Measurements from ENCODE around the gene DPH1. TPM values are rescaled to one million over a fixed set of nuclear protein-coding genes. Genes with fewer than 3 reads are reported as not detected.

Gene DPH1
- total and polyA plus RNA-seq, 2 of the 4 experiments (the other 2 are of a cell fraction), result 24.4 to 49.9 TPM

- Histone ChIP-seq H3K9me1 (ENCODE audit: insufficient read depth, low read length) (peaks cover 8% of the 10 kb centered on the region; the same call in 1 of the 2 replicates), H3K4ac (ENCODE audit: low read depth, low read length) (no peak overlapping the region), H3K4me1 (ENCODE audit: control insufficient read depth, insufficient read depth, low read length) (peaks cover 10% of the 10 kb centered on the region), H4K20me1 (ENCODE audit: insufficient read depth, low read length) (peaks cover 15% of the 10 kb centered on the region), H3K9ac (ENCODE audit: low read depth, low read length) (0 out of 2 replicates have a peak overlapping the region, but pooled peaks have one; percentile 30), H2AK9ac (replicated peaks; ENCODE audit: low read depth, low read length, poor library complexity) (no peak overlapping the region), H3K36me3 (ENCODE audit: control insufficient read depth, insufficient read depth, low read length) (peaks cover 5% of the 10 kb centered on the region; the same call in 1 of the 2 replicates), H3K27ac (ENCODE audit: insufficient read depth, low read length) (no peak overlapping the region), H4K5ac (ENCODE audit: low read depth, low read length) (no peak overlapping the region), H3K18ac (ENCODE audit: low read depth, low read length) (no peak overlapping the region), H2BK20ac (ENCODE audit: low read depth, low read length) (no peak overlapping the region), H3K79me1 (ENCODE audit: low read depth in 1 of 2, low read length in 2 of 2) (peaks cover 6 to 25% of the 10 kb centered on the region in 2 experiments), H2BK120ac (ENCODE audit: low read depth, low read length) (no peak overlapping the region), H3K4me2 (ENCODE audit: low read depth, low read length) (peak overlapping the region; percentile 95; the same call in 1 of the 2 replicates), H3K9me3 (ENCODE audit: control insufficient read depth, insufficient read depth, low read length) (no peaks in the 10 kb centered on the region), H2AFZ (replicated peaks; ENCODE audit: low read length, poor library complexity) (no peak overlapping the region), H3K14ac (replicated peaks; ENCODE audit: low read depth, low read length) (peak overlapping the region; percentile 43; the same call in 1 of the 2 replicates), H2BK5ac (ENCODE audit: low read depth, low read length, poor library complexity, severe bottlenecking) (no peak overlapping the region), H4K91ac (ENCODE audit: insufficient read depth, low read depth, low read length) (no peak overlapping the region), H2AK5ac (ENCODE audit: low read depth, low read length) (no peak overlapping the region), H3K23ac (ENCODE audit: low read depth, low read length) (peak overlapping the region; percentile 66; the same call in 1 of the 2 replicates), H3K27me3 (ENCODE audit: control insufficient read depth, insufficient read depth, low read length) (no peaks in the 10 kb centered on the region), H2BK15ac (ENCODE audit: low read depth, low read length) (no peak overlapping the region), H3K4me3 (ENCODE audit: insufficient read depth, low read depth, low read length) (no peak overlapping the region), H3K56ac (ENCODE audit: extremely low read depth, insufficient read depth, low read length) (no peak overlapping the region), H4K8ac (ENCODE audit: low read depth in 2 of 2, low read length in 2 of 2) (no peak overlapping the region)
- CTCF ChIA-PET, result interaction anchor here (0.6 kb wide), 1 partner anchor 238 kb away, joined by 3 read pairs; no protein-coding TSS in a partner anchor
- in situ Hi-C loops (cut with MboI; ENCODE audit: low sequenced_read_pairs), result loop anchor here (25.0 kb wide), 1 partner anchor 337 kb away; the partner anchor contains the start of genes TLCD2 and WDR81
- intact Hi-C loops (cut with micrococcal nuclease), result no loop called here
- no peak for DNase-seq
- POLR2A ChIA-PET (ENCODE audit: unreplicated experiment), result no interaction called here
- no TSS peak for BruUV-seq (replicated peaks)
- no peak for ATAC-seq (ENCODE audit: low read depth)
- no CpG with 5 or more reads among the region's 9 CpGs for WGBS, 2 experiments (ENCODE audit: extremely low coverage in 2 of 2, insufficient read length in 1 of 2)
- TF ChIP-seq POLR2A (IDR thresholded peaks at IDR 0.05; ENCODE audit: low read depth, low read length), result peak; percentile 38; the same call in 1 of the 2 replicates
- no peak for TF ChIP-seq MAZ (IDR thresholded peaks at IDR 0.05; ENCODE audit: borderline replicate concordance, low read depth, low read length)
- dilution Hi-C loops (cut with HindIII; ENCODE audit: low sequenced_read_pairs, unreplicated experiment), result no loop called here
Observed at GRCh38 chr17:2048805-2049204, 18.9 kb downstream of the DPH1 start.
